Hepatic stellate cell (primary cell): ENCODE data around the gene ZNF555.

ENCODE experiments used
- DNase-seq: peaks from one replicate; pipeline ENCODE4 v3.0.0; 2011; ENCODE audit warnings: low spot score

The ZNF555 gene

DNA sequence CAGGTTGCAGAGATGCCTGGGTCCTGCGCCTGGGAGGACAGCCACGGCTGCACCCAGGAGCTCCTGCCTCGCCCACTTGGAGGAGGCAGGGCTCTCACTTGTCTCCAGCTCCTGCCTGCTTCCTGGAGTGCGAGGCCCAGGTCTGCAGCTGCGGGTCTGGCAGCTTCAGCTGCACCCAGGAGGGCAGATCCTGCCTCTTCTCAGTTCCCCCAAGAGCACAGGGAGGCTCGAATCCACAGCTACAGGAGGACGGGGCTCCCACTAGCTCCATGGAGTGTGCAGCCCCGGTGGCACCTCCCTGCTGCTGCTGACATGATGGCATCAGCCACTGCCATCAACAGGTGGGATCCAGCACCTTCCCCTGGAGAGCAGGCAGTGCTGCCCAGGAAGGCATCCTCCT lies 17.1 kb upstream of the ZNF555 start:
- DNase-seq = no peak

- no peak for DNase-seq
These were observed 14.3 kb upstream of the ZNF555 start for GRCh38 chr19:2827022-2827421.

GRCh38 chr19:2827840-2828489 lies 13.3 kb upstream of the ZNF555 start:
- no peak for DNase-seq

GRCh38 chr19:2834294-2834871 lies 6.9 kb upstream of the ZNF555 start:
- no peak for DNase-seq

DNA sequence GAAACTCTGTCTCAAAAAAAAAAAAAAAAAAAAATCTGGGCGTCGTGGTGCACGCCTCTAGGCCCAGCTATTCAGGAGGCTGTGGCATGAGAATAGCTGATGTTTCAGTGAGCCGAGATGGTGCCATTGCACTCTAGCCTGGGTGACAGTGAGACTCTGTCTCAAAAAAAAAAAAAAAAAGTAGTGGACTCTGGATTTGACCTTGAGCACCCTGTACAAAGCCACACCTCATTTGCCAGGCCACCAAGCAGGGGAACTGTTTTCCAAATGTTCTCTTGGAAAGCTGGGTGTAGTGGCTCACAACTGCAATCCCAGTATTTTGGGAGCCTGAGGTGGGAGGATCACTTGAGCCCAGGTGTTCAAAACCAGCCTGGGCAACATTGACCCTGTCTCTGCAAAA lies 3.8 kb upstream of the ZNF555 start:
- no peak for DNase-seq

GRCh38 chr19:2841855-2842574 lies 740 bp downstream of the ZNF555 start:
- DNase-seq = no peak

GRCh38 chr19:2845107-2845506 lies 3.8 kb downstream of the ZNF555 start:
- no peak for DNase-seq

GRCh38 chr19:2846180-2846894 lies 5.1 kb downstream of the ZNF555 start:
- DNase-seq = no peak

- DNase-seq = no peak
These were observed 6.2 kb downstream of the ZNF555 start for GRCh38 chr19:2847507-2847906.

- DNase-seq = no peak
These were observed 7.3 kb downstream of the ZNF555 start for GRCh38 chr19:2848616-2849015.

DNA sequence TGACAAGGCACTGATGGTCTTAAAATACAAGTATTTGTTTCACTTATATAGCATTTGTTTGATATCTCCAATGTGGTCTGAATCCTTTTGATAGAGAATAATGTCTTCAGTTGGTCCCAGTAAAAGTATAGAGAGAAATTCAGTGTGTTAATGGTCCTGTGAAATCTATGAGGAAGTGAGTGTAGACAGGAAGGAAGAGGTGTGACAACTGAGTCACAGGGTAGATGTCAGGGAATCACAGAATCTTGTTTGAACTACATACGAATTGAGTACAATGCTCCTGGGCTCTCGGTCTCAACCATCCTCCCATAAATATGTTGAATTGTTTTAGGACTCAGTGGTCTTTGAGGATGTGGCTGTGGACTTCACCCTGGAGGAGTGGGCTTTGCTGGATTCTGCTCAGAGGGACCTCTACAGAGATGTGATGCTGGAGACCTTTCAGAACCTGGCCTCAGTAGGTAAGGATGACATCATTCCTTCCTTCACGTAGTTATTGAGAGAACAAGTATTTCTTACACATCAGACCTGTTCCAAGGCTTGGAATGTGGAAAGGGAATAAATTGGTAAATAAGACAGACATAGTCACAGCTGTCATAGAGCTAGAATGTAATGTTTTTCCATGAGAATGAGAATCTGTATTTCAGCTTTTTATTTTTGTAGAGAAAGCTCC lies 9.1 kb downstream of the ZNF555 start:
- no peak for DNase-seq

DNA sequence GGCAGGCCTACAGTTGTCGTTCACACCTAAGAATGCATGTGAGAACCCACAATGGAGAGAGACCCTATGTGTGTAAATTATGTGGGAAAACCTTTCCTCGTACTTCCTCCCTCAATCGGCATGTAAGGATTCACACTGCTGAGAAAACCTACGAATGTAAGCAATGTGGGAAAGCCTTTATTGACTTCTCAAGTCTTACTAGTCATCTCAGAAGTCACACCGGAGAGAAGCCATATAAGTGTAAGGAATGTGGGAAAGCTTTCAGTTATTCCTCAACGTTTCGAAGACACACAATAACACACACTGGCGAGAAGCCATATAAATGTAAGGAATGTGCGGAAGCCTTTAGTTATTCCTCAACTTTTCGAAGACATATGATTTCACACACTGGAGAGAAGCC lies 11.3 kb downstream of the ZNF555 start:
- DNase-seq = no peak

GRCh38 chr19:2853015-2853606 lies 11.8 kb downstream of the ZNF555 start:
- no peak for DNase-seq

GRCh38 chr19:2854849-2855248 lies 13.6 kb downstream of the ZNF555 start:
- DNase-seq = no peak

GRCh38 chr19:2856457-2857050 lies 15.3 kb downstream of the ZNF555 start:
- DNase-seq = no peak

- no peak for DNase-seq
These were observed 17.6 kb downstream of the ZNF555 start for GRCh38 chr19:2858864-2859263.

- DNase-seq = no peak
These were observed 22.5 kb downstream of the ZNF555 start for GRCh38 chr19:2863816-2864215.

- no peak for DNase-seq
These were observed 24.2 kb downstream of the ZNF555 start for GRCh38 chr19:2865334-2866100.

DNA sequence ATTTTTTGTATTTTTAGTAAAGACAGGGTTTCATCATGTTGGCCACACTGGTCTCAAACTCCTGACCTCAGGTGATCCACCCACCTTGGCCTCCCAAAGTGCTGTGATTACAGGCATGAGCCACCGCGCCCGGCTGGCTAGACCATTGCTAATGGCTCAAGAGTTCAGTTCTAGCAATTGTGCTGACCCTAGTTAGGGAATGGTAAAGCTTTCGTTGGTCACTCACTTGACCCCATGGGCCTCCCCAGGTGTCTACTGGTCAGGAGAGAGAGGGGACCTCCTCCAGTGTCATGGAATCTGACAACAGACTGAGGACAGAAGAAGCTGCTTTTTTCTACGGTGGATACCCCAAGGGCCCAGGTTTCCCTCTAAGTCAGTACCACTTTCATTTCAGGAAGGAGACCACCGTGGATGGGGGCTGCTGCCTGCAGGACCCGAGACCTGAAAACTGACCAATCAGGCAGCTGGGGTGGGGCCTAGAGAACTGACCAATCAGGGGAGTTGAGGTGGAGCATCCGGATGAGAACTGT lies 25.3 kb downstream of the ZNF555 start:
- no peak for DNase-seq
